ENCODE measurements around the gene EPHA6.
"Not testable (repeated sequence)": the region's sequence is repeated elsewhere in the genome, so short reads cannot be mapped to it uniquely, and the experiment has no call there.

EPHA6 gene

DNA sequence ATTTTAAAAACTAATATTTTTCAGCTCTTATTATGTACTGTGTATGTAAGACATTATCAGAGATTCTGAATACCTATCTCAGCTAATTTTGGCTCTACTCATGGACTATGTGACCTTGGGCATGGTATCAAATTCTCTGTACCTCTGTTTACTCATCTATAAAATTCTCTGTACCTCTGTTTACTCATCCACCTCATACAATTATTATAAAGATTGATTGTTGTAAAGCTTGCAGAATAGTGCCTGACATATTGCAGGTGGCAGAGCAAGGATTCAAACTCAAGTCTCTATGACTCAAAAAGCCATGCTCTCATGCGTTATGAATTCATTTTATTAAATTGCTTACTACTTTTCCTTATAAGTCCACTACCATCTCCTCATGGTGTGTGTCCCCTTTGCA lies 798.2 kb downstream of the EPHA6 start:
- no peaks in the 10 kb centered on the region; the same call in 1 of the 2 replicates for H3K9me3 ChIP-seq (ENCODE audit: control insufficient read depth, insufficient read depth, low read length)
- H3K4me1 ChIP-seq (ENCODE audit: control insufficient read depth, insufficient read depth, low read length), result no peaks in the 10 kb centered on the region
- H3K36me3 ChIP-seq (ENCODE audit: control insufficient read depth, insufficient read depth, low read length), result no peaks in the 10 kb centered on the region
- H3K9ac ChIP-seq (ENCODE audit: low read depth, low read length), result no peak overlapping the region
- H3K27ac ChIP-seq (ENCODE audit: low read depth, low read length), result no peak overlapping the region
- H3K27me3 ChIP-seq (ENCODE audit: control insufficient read depth, insufficient read depth, low read length), result no peaks in the 10 kb centered on the region
- H3K4me3 ChIP-seq (ENCODE audit: low read depth, low read length), result no peak overlapping the region

DNA sequence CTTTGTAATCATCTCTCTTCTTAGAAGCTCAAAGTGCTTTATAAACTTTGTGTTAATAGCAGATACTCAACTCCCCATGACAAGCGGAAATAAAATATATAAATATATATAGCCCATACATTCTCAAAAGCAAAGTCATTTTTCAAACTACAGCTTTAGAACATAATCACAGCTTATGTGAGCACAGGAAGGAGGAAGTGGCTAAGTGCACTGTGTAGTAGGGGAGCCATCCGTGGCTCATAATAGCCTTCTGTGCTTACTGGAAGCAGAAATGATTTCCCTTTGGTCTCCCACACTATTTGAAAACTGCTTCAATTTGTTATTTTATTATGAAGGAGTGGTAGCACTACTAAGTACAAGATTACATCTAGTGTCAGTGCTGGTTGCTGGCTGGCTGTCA lies 798.7 kb downstream of the EPHA6 start:
- H3K9me3 ChIP-seq (ENCODE audit: control insufficient read depth, insufficient read depth, low read length), result no peaks in the 10 kb centered on the region; the same call in 1 of the 2 replicates

GRCh38 chr3:97620514-97620913 lies 806.1 kb downstream of the EPHA6 start:
- not testable (repeated sequence) for H3K4me1 ChIP-seq (ENCODE audit: control insufficient read depth, insufficient read depth, low read length); H3K9me3 ChIP-seq (ENCODE audit: control insufficient read depth, insufficient read depth, low read length); H3K4me3 ChIP-seq (ENCODE audit: low read depth, low read length); H3K27me3 ChIP-seq (ENCODE audit: control insufficient read depth, insufficient read depth, low read length); H3K36me3 ChIP-seq (ENCODE audit: control insufficient read depth, insufficient read depth, low read length); H3K27ac ChIP-seq (ENCODE audit: low read depth, low read length); H3K9ac ChIP-seq (ENCODE audit: low read depth, low read length)

More for the DNA sequence above, 798.7 kb downstream of the EPHA6 start:
- Histone ChIP-seq H3K9ac (ENCODE audit: low read depth, low read length) (no peak overlapping the region), H3K4me3 (ENCODE audit: low read depth, low read length) (no peak overlapping the region), H3K27ac (ENCODE audit: low read depth, low read length) (no peak overlapping the region), H3K27me3 (ENCODE audit: control insufficient read depth, insufficient read depth, low read length) (no peaks in the 10 kb centered on the region), H3K36me3 (ENCODE audit: control insufficient read depth, insufficient read depth, low read length) (no peaks in the 10 kb centered on the region), H3K4me1 (ENCODE audit: control insufficient read depth, insufficient read depth, low read length) (no peaks in the 10 kb centered on the region)

GRCh38 chr3:97636465-97636864 lies 822.1 kb downstream of the EPHA6 start:
- Histone ChIP-seq H3K9ac (ENCODE audit: low read depth, low read length) (no peak overlapping the region), H3K27ac (ENCODE audit: low read depth, low read length) (no peak overlapping the region), H3K27me3 (ENCODE audit: control insufficient read depth, insufficient read depth, low read length) (no peaks in the 10 kb centered on the region), H3K36me3 (ENCODE audit: control insufficient read depth, insufficient read depth, low read length) (no peaks in the 10 kb centered on the region), H3K4me1 (ENCODE audit: control insufficient read depth, insufficient read depth, low read length) (no peaks in the 10 kb centered on the region), H3K4me3 (ENCODE audit: low read depth, low read length) (no peak overlapping the region), H3K9me3 (ENCODE audit: control insufficient read depth, insufficient read depth, low read length) (no peaks in the 10 kb centered on the region)

DNA sequence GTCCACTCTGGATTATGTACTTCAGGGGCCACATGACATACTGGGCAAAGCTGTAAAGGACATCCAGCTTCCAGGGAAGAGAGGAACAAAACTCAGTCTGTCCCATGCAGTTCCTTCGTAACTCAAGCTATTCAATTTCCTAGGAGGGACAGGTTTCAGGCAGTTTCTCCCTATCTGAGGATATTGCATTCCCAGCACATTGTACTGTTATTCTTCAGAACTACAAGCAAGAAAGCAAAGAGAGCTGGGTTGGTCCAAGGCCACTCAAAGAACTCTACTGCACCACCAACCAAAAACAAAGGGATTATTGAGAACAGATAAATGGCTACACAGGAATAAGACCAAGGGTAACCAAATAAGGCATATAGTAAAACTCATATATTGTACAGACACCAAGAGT lies 832.5 kb downstream of the EPHA6 start:
- no peak overlapping the region for H3K27ac ChIP-seq (ENCODE audit: low read depth, low read length)
- H3K9me3 ChIP-seq (ENCODE audit: control insufficient read depth, insufficient read depth, low read length), result no peaks in the 10 kb centered on the region
- H3K4me3 ChIP-seq (ENCODE audit: low read depth, low read length), result no peak overlapping the region
- H3K9ac ChIP-seq (ENCODE audit: low read depth, low read length), result no peak overlapping the region
- H3K27me3 ChIP-seq (ENCODE audit: control insufficient read depth, insufficient read depth, low read length), result no peaks in the 10 kb centered on the region
- H3K4me1 ChIP-seq (ENCODE audit: control insufficient read depth, insufficient read depth, low read length), result no peaks in the 10 kb centered on the region
- no peaks in the 10 kb centered on the region for H3K36me3 ChIP-seq (ENCODE audit: control insufficient read depth, insufficient read depth, low read length)

DNA sequence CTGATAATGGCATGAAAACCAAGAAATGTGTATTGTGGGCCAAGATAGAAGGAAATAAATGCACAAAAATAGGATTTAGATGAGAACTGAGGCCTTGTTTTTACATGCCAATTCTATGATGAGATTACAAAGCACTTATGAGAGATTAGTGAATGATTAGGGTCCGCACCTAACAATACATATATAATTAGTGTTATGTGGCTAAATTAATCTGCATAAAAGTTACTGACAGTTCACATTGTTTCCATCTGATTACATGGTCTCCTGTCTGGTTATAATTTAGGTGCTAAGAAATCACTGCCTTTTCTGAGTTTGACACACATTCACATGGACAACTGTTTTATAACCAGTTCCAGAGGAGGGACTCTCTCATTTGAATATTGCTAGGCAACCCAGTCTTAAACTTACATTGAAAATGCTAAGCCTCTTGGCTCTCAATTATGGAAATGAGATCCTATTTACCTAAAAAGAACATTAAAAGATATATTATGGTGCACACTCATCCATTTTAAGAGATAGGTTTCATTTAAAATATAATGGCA lies 833.1 kb downstream of the EPHA6 start:
- Histone ChIP-seq H3K4me1 (ENCODE audit: control insufficient read depth, insufficient read depth, low read length) (no peaks in the 10 kb centered on the region), H3K4me3 (ENCODE audit: low read depth, low read length) (no peak overlapping the region), H3K27me3 (ENCODE audit: control insufficient read depth, insufficient read depth, low read length) (no peaks in the 10 kb centered on the region), H3K27ac (ENCODE audit: low read depth, low read length) (no peak overlapping the region), H3K9ac (ENCODE audit: low read depth, low read length) (no peak overlapping the region), H3K36me3 (ENCODE audit: control insufficient read depth, insufficient read depth, low read length) (no peaks in the 10 kb centered on the region), H3K9me3 (ENCODE audit: control insufficient read depth, insufficient read depth, low read length) (no peaks in the 10 kb centered on the region)

- Histone ChIP-seq H3K4me3 (ENCODE audit: low read depth, low read length) (no peak overlapping the region), H3K27me3 (ENCODE audit: control insufficient read depth, insufficient read depth, low read length) (no peaks in the 10 kb centered on the region), H3K9ac (ENCODE audit: low read depth, low read length) (no peak overlapping the region)
These were observed 841.6 kb downstream of the EPHA6 start for GRCh38 chr3:97655971-97656370.

GRCh38 chr3:97656638-97657037 lies 842.2 kb downstream of the EPHA6 start:
- no peak overlapping the region for H3K9ac ChIP-seq (ENCODE audit: low read depth, low read length)
- peaks cover under 1% of the 10 kb centered on the region; the same call in 1 of the 2 replicates for H3K4me1 ChIP-seq (ENCODE audit: control insufficient read depth, insufficient read depth, low read length)
- no peaks in the 10 kb centered on the region for H3K36me3 ChIP-seq (ENCODE audit: control insufficient read depth, insufficient read depth, low read length)
- H3K27ac ChIP-seq (ENCODE audit: low read depth, low read length), result no peak overlapping the region
- no peaks in the 10 kb centered on the region for H3K9me3 ChIP-seq (ENCODE audit: control insufficient read depth, insufficient read depth, low read length)
- H3K4me3 ChIP-seq (ENCODE audit: low read depth, low read length), result no peak overlapping the region
- H3K27me3 ChIP-seq (ENCODE audit: control insufficient read depth, insufficient read depth, low read length), result peaks cover 1% of the 10 kb centered on the region; the same call in 1 of the 2 replicates

More at GRCh38 chr3:97655971-97656370, 841.6 kb downstream of the EPHA6 start:
- Histone ChIP-seq H3K9me3 (ENCODE audit: control insufficient read depth, insufficient read depth, low read length) (no peaks in the 10 kb centered on the region), H3K4me1 (ENCODE audit: control insufficient read depth, insufficient read depth, low read length) (no peaks in the 10 kb centered on the region), H3K27ac (ENCODE audit: low read depth, low read length) (no peak overlapping the region), H3K36me3 (ENCODE audit: control insufficient read depth, insufficient read depth, low read length) (no peaks in the 10 kb centered on the region)

GRCh38 chr3:97658668-97659285 lies 844.4 kb downstream of the EPHA6 start:
- Histone ChIP-seq H3K36me3 (ENCODE audit: control insufficient read depth, insufficient read depth, low read length) (no peaks in the 10 kb centered on the region), H3K9ac (ENCODE audit: low read depth, low read length) (no peak overlapping the region), H3K9me3 (ENCODE audit: control insufficient read depth, insufficient read depth, low read length) (no peaks in the 10 kb centered on the region), H3K4me1 (ENCODE audit: control insufficient read depth, insufficient read depth, low read length) (peaks cover 13% of the 10 kb centered on the region), H3K27me3 (ENCODE audit: control insufficient read depth, insufficient read depth, low read length) (peaks cover 4% of the 10 kb centered on the region; the same call in 1 of the 2 replicates), H3K4me3 (ENCODE audit: low read depth, low read length) (no peak overlapping the region), H3K27ac (ENCODE audit: low read depth, low read length) (no peak overlapping the region)

GRCh38 chr3:97662264-97662663 lies 847.9 kb downstream of the EPHA6 start:
- Histone ChIP-seq H3K36me3 (ENCODE audit: control insufficient read depth, insufficient read depth, low read length) (no peaks in the 10 kb centered on the region), H3K27ac (ENCODE audit: low read depth, low read length) (peak overlapping the region; percentile 82), H3K4me1 (ENCODE audit: control insufficient read depth, insufficient read depth, low read length) (peaks cover 13% of the 10 kb centered on the region), H3K4me3 (ENCODE audit: low read depth, low read length) (no peak overlapping the region), H3K27me3 (ENCODE audit: control insufficient read depth, insufficient read depth, low read length) (peaks cover 4% of the 10 kb centered on the region; the same call in 1 of the 2 replicates), H3K9me3 (ENCODE audit: control insufficient read depth, insufficient read depth, low read length) (no peaks in the 10 kb centered on the region), H3K9ac (ENCODE audit: low read depth, low read length) (no peak overlapping the region)

- no peaks in the 10 kb centered on the region for H3K9me3 ChIP-seq (ENCODE audit: control insufficient read depth, insufficient read depth, low read length)
- H3K4me3 ChIP-seq (ENCODE audit: low read depth, low read length), result no peak overlapping the region
- no peak overlapping the region for H3K9ac ChIP-seq (ENCODE audit: low read depth, low read length)
- peaks cover 4% of the 10 kb centered on the region; the same call in 1 of the 2 replicates for H3K27me3 ChIP-seq (ENCODE audit: control insufficient read depth, insufficient read depth, low read length)
- peaks cover 13% of the 10 kb centered on the region for H3K4me1 ChIP-seq (ENCODE audit: control insufficient read depth, insufficient read depth, low read length)
- H3K27ac ChIP-seq (ENCODE audit: low read depth, low read length), result peak overlapping the region; percentile 82
- H3K36me3 ChIP-seq (ENCODE audit: control insufficient read depth, insufficient read depth, low read length), result no peaks in the 10 kb centered on the region
These were observed 848.4 kb downstream of the EPHA6 start for GRCh38 chr3:97662762-97663161.
